GM23338 (cell line): ENCODE data around the gene KRT15. TPM values are rescaled to one million over a fixed set of nuclear protein-coding genes. Genes with fewer than 3 reads are reported as not detected.

Experiments used
- ATAC-seq: fragments of 200-7000 bp; cut with Tn5 transposase; 3 replicates; pipeline ENCODE4 v1.9.1; 2020
- DNase-seq: peaks from one replicate; pipeline ENCODE4 v3.0.0-alpha.2; 2015; ENCODE audit warnings: low spot score
- H2AFZ ChIP-seq: fragments of 200-600 bp; sonication (generic); 2 replicates; pipeline ENCODE4 v1.8.0; 2016; ENCODE audit warnings: antibody characterized with exemption, mild to moderate bottlenecking, moderate library complexity
- H3F3A ChIP-seq: fragments of 200-600 bp; sonication (generic); replicated peaks from 2 replicates; pipeline ENCODE4 v1.8.0; 2017; ENCODE audit warnings: antibody characterized with exemption, mixed run types, low read depth
- H3K27ac ChIP-seq: fragments of 200-600 bp; sonication (generic); 2 replicates; pipeline ENCODE4 v1.6.1; 2016; ENCODE audit warnings: low read depth
- H3K27me3 ChIP-seq: fragments of 200-600 bp; sonication (generic); 2 replicates; pipeline ENCODE4 v1.8.0; 2016; ENCODE audit warnings: mild to moderate bottlenecking, mixed run types, moderate library complexity; ENCODE audit not compliant: insufficient read depth
- H3K36me3 ChIP-seq: fragments of 200-600 bp; sonication (generic); 2 replicates; pipeline ENCODE4 v1.8.0; 2016; ENCODE audit warnings: mild to moderate bottlenecking; ENCODE audit not compliant: insufficient read depth
- H3K4me1 ChIP-seq: fragments of 200-600 bp; sonication (generic); 2 replicates; pipeline ENCODE4 v1.8.0; 2016; ENCODE audit warnings: mild to moderate bottlenecking, moderate library complexity; ENCODE audit not compliant: insufficient read depth
- H3K4me2 ChIP-seq: fragments of 200-600 bp; sonication (generic); 2 replicates; pipeline ENCODE4 v1.7.1; 2017; ENCODE audit warnings: mixed run types
- H3K4me3 ChIP-seq: fragments of 200-600 bp; sonication (generic); 2 replicates; pipeline ENCODE4 v1.6.1; 2016; ENCODE audit warnings: mixed run types
- H3K79me2 ChIP-seq: fragments of 200-600 bp; sonication (generic); replicated peaks from 2 replicates; pipeline ENCODE4 v1.8.0; 2017; ENCODE audit warnings: mild to moderate bottlenecking; ENCODE audit not compliant: insufficient read depth
- H3K9me2 ChIP-seq: fragments of 200-600 bp; sonication (generic); 2 replicates; pipeline ENCODE4 v1.8.0; 2017; ENCODE audit not compliant: insufficient read depth
- H4K20me1 ChIP-seq: fragments of 200-600 bp; sonication (generic); replicated peaks from 2 replicates; pipeline ENCODE4 v1.8.0; 2017; ENCODE audit warnings: mild to moderate bottlenecking; ENCODE audit not compliant: insufficient read depth
- H3K27ac Mint-ChIP-seq: 2 replicates; pipeline ENCODE4 v1.8.0; 2020; ENCODE audit warnings: inconsistent platforms, mild to moderate bottlenecking, moderate library complexity, mixed read lengths
- H3K27me3 Mint-ChIP-seq: 3 replicates; pipeline ENCODE4 v1.8.0; 2022; ENCODE audit warnings: low read depth, mild to moderate bottlenecking, moderate library complexity, mixed read lengths, inconsistent platforms; ENCODE audit not compliant: insufficient read depth, poor library complexity
- H3K36me3 Mint-ChIP-seq: 3 replicates; pipeline ENCODE4 v1.8.0; 2021; ENCODE audit warnings: low read depth, mild to moderate bottlenecking, inconsistent platforms, moderate library complexity, mixed read lengths
- H3K4me1 Mint-ChIP-seq: 3 replicates; pipeline ENCODE4 v1.8.0; 2020; ENCODE audit warnings: mild to moderate bottlenecking, inconsistent platforms, mixed read lengths
- H3K4me3 Mint-ChIP-seq: 3 replicates; pipeline ENCODE4 v1.8.0; 2021; ENCODE audit warnings: moderate library complexity, mild to moderate bottlenecking, inconsistent platforms, mixed read lengths
- H3K9me3 Mint-ChIP-seq: 3 replicates; pipeline ENCODE4 v1.8.0; 2020; ENCODE audit warnings: moderate library complexity, mild to moderate bottlenecking, inconsistent platforms, mixed read lengths
- CREB1 ChIP-seq: fragments of 250-450 bp; sonication (Bioruptor Pico); IDR thresholded peaks from 2 replicates; pipeline ENCODE4 v1.5.0; 2020; ENCODE audit warnings: low read depth, mild to moderate bottlenecking, moderate library complexity
- CTCF ChIP-seq, 2 experiments: fragments of 200-600 bp in 1 of 2; sonication (generic) in 1 of 2; conservative IDR thresholded peaks; 2 replicates each; pipeline versions ENCODE4 v1.5.1 to v1.6.1; 2016 to 2017; ENCODE audit warnings: antibody characterized with exemption in 2 of 2, low read depth in 2 of 2, mild to moderate bottlenecking in 2 of 2, moderate library complexity in 1 of 2
- ETS1 ChIP-seq: IDR thresholded peaks from 2 replicates; pipeline ENCODE4 v1.6.1; 2016; ENCODE audit warnings: antibody characterized with exemption
- EZH2phosphoT487 ChIP-seq: fragments of 200-600 bp; sonication (generic); IDR thresholded peaks from one replicate; pipeline ENCODE4 v1.8.1; 2018; ENCODE audit warnings: antibody characterized with exemption; ENCODE audit not compliant: unreplicated experiment
- JUNB ChIP-seq: IDR thresholded peaks from one replicate; pipeline ENCODE4 v1.6.1; 2016; ENCODE audit warnings: antibody characterized with exemption; ENCODE audit not compliant: unreplicated experiment
- NANOG ChIP-seq: IDR thresholded peaks from 2 replicates; pipeline ENCODE4 v1.6.1; 2016; ENCODE audit warnings: antibody characterized with exemption, borderline replicate concordance
- POLR2AphosphoS5 ChIP-seq: IDR thresholded peaks from 2 replicates; pipeline ENCODE4 v1.6.1; 2016; ENCODE audit warnings: antibody characterized with exemption, low read depth
- STAT1 ChIP-seq: IDR thresholded peaks from one replicate; pipeline ENCODE4 v1.6.1; 2016; ENCODE audit warnings: antibody characterized with exemption; ENCODE audit not compliant: unreplicated experiment
- ZNF114 ChIP-seq: fragments of 250-450 bp; sonication (Bioruptor Pico); IDR thresholded peaks from 2 replicates; pipeline ENCODE4 v1.5.0; 2020; ENCODE audit warnings: mild to moderate bottlenecking, moderate library complexity
- ZNF462 ChIP-seq: fragments of 250-450 bp; sonication (Bioruptor Pico); IDR thresholded peaks from 2 replicates; pipeline ENCODE4 v1.5.0; 2020; ENCODE audit warnings: mild to moderate bottlenecking, moderate library complexity
- polyA plus RNA-seq: library from polyadenylated mRNA; unstranded; fragments of >200 nt; fragmentation: Nextera tagmentation; extraction: Ambion mirVana; gene quantifications from 2 replicates; pipeline ENCODE4 v1.2.1, GENCODE V29; 2016
- total RNA-seq: library from RNA; depleted of rRNA; stranded (reverse); fragments of >200 nt; shearing (Covaris generic); gene quantifications from 2 replicates; pipeline ENCODE4 v1.2.3, GENCODE V29; 2014

Gene KRT15
- total and polyA plus RNA-seq, 2 experiments from 2014 or later = 0.03 TPM; not detected in 1

GRCh38 chr17:41561554-41561953 is 42.9 kb upstream of the KRT15 start (continued):
- TF ChIP-seq ZNF462 (CRISPR knock-in tag) (no peak), POLR2AphosphoS5 (no peak), NANOG (no peak), STAT1 (no peak), ZNF114 (no peak), EZH2phosphoT487 (no peak), JUNB (no peak)

GRCh38 chr17:41559548-41559947 is 40.9 kb upstream of the KRT15 start:
- no peak for ATAC-seq
- Histone ChIP-seq H3K4me1 (no peaks in the 10 kb centered on the region; the same call in 1 of the 2 replicates), H3K79me2 (no peaks in the 10 kb centered on the region), H4K20me1 (no peaks in the 10 kb centered on the region), H3K36me3 (no peaks in the 10 kb centered on the region), H3K4me2 (no peak overlapping the region), H2AFZ (no peak overlapping the region), H3K27ac (no peak overlapping the region), H3K9me2 (no peaks in the 10 kb centered on the region), H3F3A (no peaks in the 10 kb centered on the region), H3K4me3 (no peak overlapping the region), H3K27me3 (no peaks in the 10 kb centered on the region)
- Mint-ChIP-seq H3K27ac (no peak overlapping the region), H3K27me3 (peaks cover 7% of the 10 kb centered on the region), H3K4me1 (peaks cover under 1% of the 10 kb centered on the region; the same call in 2 of the 3 replicates), H3K9me3 (no peaks in the 10 kb centered on the region), H3K36me3 (no peaks in the 10 kb centered on the region), H3K4me3 (no peak overlapping the region)
- DNase-seq = no peak
- TF ChIP-seq POLR2AphosphoS5 (no peak), CTCF (conservative IDR thresholded peaks at IDR 0.05; ENCODE audit: low read depth in 2 of 2) (no peak), ETS1 (no peak), CREB1 (no peak), STAT1 (no peak)
